RWPE2 (cell line): Measurements from ENCODE around the gene LSM12.

Experiments
- ATAC-seq: fragments of 200-7000 bp; cut with Tn5 transposase; 3 replicates; pipeline ENCODE4 v1.9.1; 2021; ENCODE audit warnings: low read depth
- DNase-seq: peaks from one replicate; pipeline ENCODE4 v3.0.0-alpha.2; 2020; ENCODE audit warnings: low spot score
- H3K27ac ChIP-seq: fragments of 450-650 bp; 2 replicates; pipeline ENCODE4 v1.5.1; 2017; ENCODE audit warnings: mild to moderate bottlenecking; ENCODE audit not compliant: poor library complexity, severe bottlenecking
- H3K27me3 ChIP-seq: fragments of 250-450 bp; sonication (Bioruptor Pico); 2 replicates; pipeline ENCODE4 v1.5.1; 2021; ENCODE audit warnings: mild to moderate bottlenecking, moderate library complexity; ENCODE audit not compliant: insufficient read depth, poor library complexity, severe bottlenecking
- H3K36me3 ChIP-seq: fragments of 250-450 bp; sonication (Bioruptor Pico); 2 replicates; pipeline ENCODE4 v1.5.1; 2020; ENCODE audit warnings: low read depth, mild to moderate bottlenecking, moderate library complexity
- H3K4me1 ChIP-seq: fragments of 250-450 bp; sonication (Bioruptor Pico); 2 replicates; pipeline ENCODE4 v1.5.1; 2021; ENCODE audit warnings: mild to moderate bottlenecking, moderate library complexity; ENCODE audit not compliant: insufficient read depth, poor library complexity, severe bottlenecking
- H3K4me3 ChIP-seq: fragments of 250-450 bp; sonication (Bioruptor Pico); 2 replicates; pipeline ENCODE4 v1.5.1; 2021; ENCODE audit warnings: mild to moderate bottlenecking, moderate library complexity; ENCODE audit not compliant: severe bottlenecking
- H3K9me3 ChIP-seq: fragments of 250-450 bp; sonication (Bioruptor Pico); 2 replicates; pipeline ENCODE4 v1.5.1; 2021; ENCODE audit warnings: mild to moderate bottlenecking, moderate library complexity; ENCODE audit not compliant: severe bottlenecking
- CTCF ChIP-seq: fragments of 450-650 bp; IDR thresholded peaks from one replicate; pipeline ENCODE4 v1.5.1; 2017; ENCODE audit warnings: mild to moderate bottlenecking, moderate library complexity; ENCODE audit not compliant: poor library complexity, severe bottlenecking

Gene LSM12

DNA sequence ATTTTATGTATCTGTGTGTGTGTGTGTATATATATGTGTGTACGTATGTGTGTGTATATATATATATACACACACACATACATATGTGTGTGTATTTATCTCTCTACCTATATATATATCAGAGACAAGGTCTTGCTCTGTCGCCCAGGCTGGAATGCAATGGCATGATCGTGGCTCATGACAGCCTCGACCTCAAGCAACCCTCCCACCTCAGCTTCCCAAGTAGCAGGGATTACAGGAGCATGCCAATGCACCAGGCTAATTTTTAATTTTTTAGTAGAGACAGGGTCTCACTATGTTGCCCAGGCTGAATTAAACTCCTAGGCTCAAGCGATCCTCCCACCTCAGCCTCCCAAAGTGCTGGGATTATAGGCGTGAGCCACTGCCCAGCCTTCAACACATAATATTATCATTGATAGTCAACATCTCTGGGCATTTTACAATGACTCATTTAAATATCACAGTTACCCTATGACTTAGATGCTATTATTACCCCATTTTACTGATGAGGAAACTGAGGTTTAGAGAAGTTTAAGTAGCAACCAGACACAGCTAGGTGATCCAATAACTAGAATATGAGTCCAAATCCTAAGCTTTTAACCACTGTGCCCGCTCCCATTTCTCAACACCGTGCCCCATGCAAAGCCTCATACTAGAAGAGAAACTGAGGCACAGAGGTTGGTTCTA, 28.4 kb upstream of the LSM12 start:
- H3K27me3 ChIP-seq: no peaks in the 10 kb centered on the region
- TF ChIP-seq CTCF: no peak
- H3K27ac ChIP-seq: peak overlapping the region; percentile 86
- ATAC-seq (no peak), DNase-seq (no peak)
- H3K9me3 ChIP-seq: no peaks in the 10 kb centered on the region
- H3K4me3 ChIP-seq: no peak overlapping the region
- no peaks in the 10 kb centered on the region for H3K36me3 ChIP-seq
- H3K4me1 ChIP-seq: peaks cover 9% of the 10 kb centered on the region

DNA sequence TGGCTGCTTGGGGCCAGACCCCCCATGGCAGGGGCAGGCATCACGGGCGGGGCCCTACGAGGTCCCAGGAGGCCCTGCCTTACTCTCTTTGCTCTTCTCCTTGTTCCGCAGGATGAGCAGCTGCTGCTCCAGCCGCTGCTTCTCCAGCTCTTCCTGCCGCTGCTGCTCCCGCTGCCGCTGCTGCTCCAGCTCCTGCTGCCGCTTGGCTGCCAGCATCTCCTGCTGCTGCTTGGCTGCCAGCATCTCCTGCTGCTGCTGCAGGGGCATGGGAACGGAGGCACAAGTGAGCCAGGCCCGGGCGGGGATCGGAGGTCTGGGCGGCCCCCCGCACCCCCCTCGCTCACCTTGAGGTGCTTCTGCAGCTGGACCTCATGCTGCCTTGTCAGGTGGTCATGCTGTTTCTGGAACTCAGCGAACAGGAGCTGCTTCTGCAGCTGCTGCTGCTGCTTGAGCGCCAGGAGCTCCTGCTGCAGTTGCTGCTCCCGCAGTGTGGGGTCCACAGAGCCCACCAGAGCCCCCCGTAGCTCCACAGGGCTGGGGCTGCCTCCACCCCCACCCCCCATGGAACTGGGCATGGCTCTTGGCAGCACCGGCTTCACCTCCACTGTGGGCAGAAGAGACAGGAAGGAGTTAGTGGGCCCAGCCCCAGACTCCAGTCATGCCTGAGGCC, 26.9 kb upstream of the LSM12 start:
- Histone ChIP-seq H3K9me3 (no peaks in the 10 kb centered on the region), H3K4me3 (no peak overlapping the region), H3K36me3 (no peaks in the 10 kb centered on the region), H3K27ac (no peak overlapping the region), H3K4me1 (peaks cover 9% of the 10 kb centered on the region), H3K27me3 (no peaks in the 10 kb centered on the region)
- no peak for TF ChIP-seq CTCF
- DNase-seq (no peak), ATAC-seq (no peak)

DNA sequence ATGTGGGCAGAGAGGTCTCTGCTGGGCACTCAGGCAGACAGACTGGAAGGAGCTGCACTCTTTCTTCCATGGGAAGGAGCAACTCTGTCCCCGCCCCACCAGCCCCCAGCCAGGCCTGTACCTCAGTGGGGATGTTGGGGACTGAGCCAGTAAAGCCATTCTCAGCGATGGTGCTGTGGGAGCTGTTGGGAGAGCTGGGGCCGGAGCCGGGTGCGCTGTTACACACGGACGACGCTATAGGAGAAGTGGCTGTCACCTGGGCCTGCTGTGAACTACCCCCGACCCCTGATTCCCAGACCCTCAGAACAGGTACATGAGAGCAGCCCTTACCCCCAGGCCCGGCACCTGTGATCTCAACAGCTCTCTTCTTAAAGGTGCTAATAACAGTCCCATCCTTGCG, 25.6 kb upstream of the LSM12 start:
- peaks cover 17% of the 10 kb centered on the region for H3K4me1 ChIP-seq

DNA sequence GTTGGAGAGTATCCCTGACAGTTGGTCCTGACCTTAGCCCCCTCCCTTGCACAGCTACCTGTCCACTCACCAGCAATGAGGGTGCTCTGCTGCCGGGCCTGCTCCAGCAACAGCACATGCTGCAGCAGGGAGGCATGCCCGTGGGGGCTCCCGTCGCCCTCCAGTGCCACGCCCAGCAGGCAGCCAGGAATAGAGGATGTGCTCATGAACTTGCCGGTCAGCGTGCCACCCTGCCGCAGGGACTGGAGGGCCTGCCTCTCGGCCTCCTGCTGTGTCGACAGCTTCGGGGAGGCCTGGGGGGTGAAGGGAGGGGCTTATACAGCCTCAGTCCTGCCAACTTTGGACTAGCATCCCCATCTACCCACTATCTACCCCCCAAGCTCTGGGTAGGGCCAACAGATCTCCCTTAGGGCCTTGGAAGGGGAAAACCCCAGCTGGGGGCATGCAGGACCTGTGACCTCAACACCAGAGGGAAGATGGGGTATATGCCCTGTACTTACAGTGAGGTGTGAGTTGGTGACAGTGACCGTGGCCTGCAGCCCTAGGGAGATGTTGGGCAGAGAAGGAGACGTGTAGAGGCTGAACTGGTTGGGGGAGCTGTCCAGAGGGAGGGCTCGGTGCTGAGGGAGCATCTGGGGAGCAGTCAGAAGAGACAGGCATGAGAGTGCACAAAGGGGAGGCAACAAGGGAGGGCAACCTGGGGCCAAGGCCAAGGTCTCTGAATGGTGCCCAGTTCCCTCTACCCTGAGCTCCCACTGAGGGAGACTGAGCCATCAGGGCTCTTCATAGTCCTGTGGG, 24.9 kb upstream of the LSM12 start:
- no peak for TF ChIP-seq CTCF
- no peaks in the 10 kb centered on the region for H3K9me3 ChIP-seq
- H3K36me3 ChIP-seq: no peaks in the 10 kb centered on the region
- ATAC-seq (no peak), DNase-seq (no peak)
- no peak overlapping the region for H3K27ac ChIP-seq
- no peak overlapping the region for H3K4me3 ChIP-seq
- peaks cover 21% of the 10 kb centered on the region for H3K4me1 ChIP-seq
- no peaks in the 10 kb centered on the region for H3K27me3 ChIP-seq

More for the DNA sequence above, 25.6 kb upstream of the LSM12 start:
- Histone ChIP-seq H3K36me3 (no peaks in the 10 kb centered on the region), H3K27me3 (no peaks in the 10 kb centered on the region), H3K9me3 (no peaks in the 10 kb centered on the region), H3K27ac (no peak overlapping the region), H3K4me3 (no peak overlapping the region)
- no peak for ATAC-seq
- DNase-seq: no peak
- no peak for TF ChIP-seq CTCF
